ENCODE data around the gene HMGN1.

Gene HMGN1

DNA sequence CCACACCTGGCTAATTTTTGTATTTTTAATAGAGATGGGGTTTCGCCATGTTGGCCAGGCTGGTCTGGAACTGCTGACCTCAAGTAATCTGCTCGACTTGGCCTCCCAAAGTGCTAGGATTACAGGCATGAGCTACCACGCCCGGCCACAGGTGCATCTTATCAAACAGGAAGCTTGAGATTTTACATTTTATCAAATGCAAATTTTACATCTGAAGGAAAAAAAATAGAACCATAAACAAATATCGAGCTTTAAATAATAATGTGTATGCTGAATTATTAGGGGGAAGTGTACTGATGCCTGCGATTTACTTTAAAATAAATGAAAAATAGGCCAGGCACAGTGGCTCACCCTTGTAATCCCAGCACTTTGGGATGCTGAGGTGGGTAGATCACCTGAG lies 18.9 kb downstream of the HMGN1 start:
- no peak for DNase-seq (ENCODE audit: low spot score)

- no peak for DNase-seq (ENCODE audit: low spot score)
These were observed 21.2 kb downstream of the HMGN1 start for GRCh38 chr21:39327727-39328126.

GRCh38 chr21:39326607-39327307 lies 22.1 kb downstream of the HMGN1 start:
- no peak for DNase-seq (ENCODE audit: low spot score)

- no peak for DNase-seq (ENCODE audit: low spot score)
These were observed 23.4 kb downstream of the HMGN1 start for GRCh38 chr21:39325458-39325857.

DNA sequence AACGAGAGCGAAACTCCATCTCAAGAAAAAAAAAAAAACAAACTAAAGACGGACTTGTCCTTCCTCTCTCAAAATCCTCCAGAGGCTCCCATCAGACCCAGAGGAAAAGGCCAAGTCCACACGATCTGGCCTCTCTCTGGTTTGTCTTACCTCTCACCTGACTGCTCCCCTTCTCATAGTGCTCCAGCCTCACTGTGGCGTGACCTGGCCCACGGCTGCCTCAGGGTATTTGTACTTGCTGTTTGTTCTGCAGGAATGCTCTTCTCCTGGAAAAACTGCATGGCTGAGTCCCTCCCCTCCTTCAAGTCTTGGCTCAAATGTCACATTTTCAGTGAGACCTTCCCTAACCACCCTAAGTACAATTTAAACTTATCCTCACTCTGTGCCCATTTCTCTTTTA lies 27.5 kb downstream of the HMGN1 start:
- no peak for DNase-seq (ENCODE audit: low spot score)

DNA sequence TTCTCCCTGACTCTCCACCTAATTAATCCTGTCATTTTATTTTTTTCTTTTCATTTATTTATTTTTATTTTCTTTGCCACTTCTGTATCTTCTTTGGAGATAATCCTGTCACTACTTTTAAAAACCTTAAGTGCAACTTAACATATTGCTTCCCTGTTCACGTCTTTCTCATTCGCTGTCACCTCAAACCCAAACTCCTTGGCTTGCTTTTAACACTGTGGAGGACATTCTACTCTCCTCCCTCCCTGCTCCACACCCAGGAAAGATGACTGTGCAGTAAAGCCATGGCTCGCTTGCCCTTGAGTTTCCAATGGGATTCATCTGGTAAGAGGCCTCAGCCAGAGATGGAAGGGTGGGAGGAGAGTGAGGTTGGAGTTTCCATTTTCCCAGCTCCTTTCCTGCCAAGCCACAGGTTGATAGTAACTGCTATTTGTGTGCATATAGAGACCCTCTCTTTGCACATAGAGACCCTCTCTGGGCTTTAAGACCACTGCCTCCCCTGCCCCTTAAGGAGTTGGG lies 29.0 kb downstream of the HMGN1 start:
- no peak for DNase-seq (ENCODE audit: low spot score)

DNA sequence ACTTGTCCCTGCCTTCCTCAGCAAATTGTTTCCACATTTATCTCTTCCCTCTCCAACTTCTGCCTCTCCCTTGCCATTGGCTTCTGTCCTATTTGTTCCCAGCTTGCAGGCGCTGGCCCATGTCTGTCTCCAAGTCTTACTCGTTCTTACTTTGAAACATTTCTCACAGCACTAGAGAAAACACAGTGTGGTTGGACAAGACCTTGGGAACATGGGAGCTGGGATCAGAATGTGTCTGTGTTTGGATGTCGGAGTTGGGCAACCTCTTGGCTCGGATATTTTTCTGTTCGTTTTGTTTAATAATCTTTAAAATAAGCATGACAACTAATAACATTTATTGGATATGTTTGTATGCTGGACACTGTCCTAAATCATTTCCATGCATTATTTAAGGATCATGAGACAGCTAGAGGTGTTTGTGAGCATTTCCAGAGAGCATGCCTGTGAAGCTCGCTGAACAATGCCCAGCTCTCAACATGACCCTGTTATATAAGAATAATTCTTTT lies 29.6 kb downstream of the HMGN1 start:
- peak; percentile 28 for DNase-seq (ENCODE audit: low spot score)

- DNase-seq (ENCODE audit: low spot score): no peak
These were observed 30.6 kb downstream of the HMGN1 start for GRCh38 chr21:39318091-39318959.

GRCh38 chr21:39317134-39318090 lies 31.5 kb downstream of the HMGN1 start:
- no peak for DNase-seq (ENCODE audit: low spot score)

GRCh38 chr21:39316729-39317128 lies 32.2 kb downstream of the HMGN1 start:
- no peak for DNase-seq (ENCODE audit: low spot score)

GRCh38 chr21:39315603-39316445 lies 33.1 kb downstream of the HMGN1 start:
- no peak for DNase-seq (ENCODE audit: low spot score)

DNA sequence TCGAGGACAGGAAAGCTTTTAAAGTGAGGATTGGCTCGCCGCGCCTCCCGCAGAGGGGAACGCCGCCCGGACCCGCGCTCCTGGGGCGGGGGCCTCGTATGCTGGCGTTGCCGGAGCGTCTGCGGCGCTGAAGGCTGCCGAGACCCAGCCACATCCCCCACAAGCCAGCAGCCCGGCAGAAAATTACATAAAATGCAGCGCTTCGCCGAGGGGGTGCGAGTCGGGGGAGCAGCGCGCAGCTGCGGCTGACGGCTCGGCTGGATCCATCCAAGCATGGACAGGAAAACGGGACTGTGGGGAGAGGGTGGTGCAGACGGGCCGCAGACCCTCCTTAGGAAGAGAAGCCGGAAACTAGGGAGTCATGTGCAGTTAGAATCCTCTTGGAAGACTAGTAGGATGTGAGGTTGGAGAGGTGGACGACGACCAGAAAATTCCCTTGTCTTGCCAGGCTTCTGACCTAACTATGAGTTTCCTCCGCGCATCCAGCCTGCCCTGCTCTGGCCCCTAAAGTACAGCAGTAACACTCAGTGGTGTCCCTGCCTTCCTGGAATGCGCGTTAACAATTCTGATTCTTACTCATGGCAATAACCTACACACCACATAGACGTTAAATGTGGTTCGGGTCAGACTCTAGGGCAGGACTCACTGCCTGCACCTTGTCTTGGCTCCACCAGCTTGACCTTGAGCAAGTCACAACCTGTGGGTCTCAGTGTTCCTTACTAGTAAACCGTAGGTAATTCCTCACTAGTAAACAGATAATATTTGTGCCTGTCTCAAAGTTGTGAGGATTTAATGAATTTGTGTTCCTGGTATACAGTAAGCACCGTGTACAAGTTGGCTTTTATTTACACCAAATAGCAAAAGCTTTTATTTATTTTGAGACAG lies 34.5 kb downstream of the HMGN1 start:
- DNase-seq (ENCODE audit: low spot score): peak; percentile 65

GRCh38 chr21:39313571-39314142 lies 35.2 kb downstream of the HMGN1 start, which contains the start of gene BRWD1:
TSS of gene BRWD1 (minus strand) at chr21:39313632. CDS start at chr21:39313491, 141 bp downstream.
- peak; percentile 85 for DNase-seq (ENCODE audit: low spot score)

- no peak for DNase-seq (ENCODE audit: low spot score)
These were observed 35.8 kb downstream of the HMGN1 start for GRCh38 chr21:39313042-39313570.

GRCh38 chr21:39312112-39313041 lies 36.5 kb downstream of the HMGN1 start:
- DNase-seq (ENCODE audit: low spot score): peak; percentile 99

DNA sequence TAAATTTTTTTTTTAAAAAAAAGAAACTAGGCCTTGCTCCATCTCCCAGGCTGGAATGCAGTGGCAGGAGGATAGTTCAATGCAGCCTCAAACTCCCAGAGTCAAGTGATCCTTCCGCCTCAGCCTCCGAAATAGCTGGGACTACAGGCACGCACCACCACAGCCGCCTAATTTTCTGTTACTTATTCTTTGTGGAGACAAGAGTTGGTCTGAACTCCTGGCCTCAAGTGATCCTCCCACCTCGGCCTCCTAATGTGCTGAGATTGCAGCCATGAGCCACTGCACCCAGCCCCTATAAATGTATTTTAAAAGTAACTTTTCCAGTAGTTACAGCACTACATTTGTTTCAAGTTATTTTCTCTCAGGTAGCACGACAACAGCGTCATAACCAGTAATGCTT lies 37.7 kb downstream of the HMGN1 start:
- DNase-seq (ENCODE audit: low spot score): no peak

GRCh38 chr21:39307466-39307865 lies 41.4 kb downstream of the HMGN1 start:
- no peak for DNase-seq (ENCODE audit: low spot score)

- DNase-seq (ENCODE audit: low spot score): no peak
These were observed 48.3 kb downstream of the HMGN1 start for GRCh38 chr21:39300587-39300986.

Data from hepatic stellate cell (primary cell).